ENCODE data around the gene ARF6. TPM values are rescaled to one million over a fixed set of nuclear protein-coding genes. Genes with fewer than 3 reads are reported as not detected.

Gene ARF6
- total and polyA plus RNA-seq, 10 of the 15 experiments (the other 5 are each of a cell fraction or from before 2014, with no cell fraction given), result 46.8 to 128 (median 71.9) TPM

- TF ChIP-seq NRF1 (conservative IDR thresholded peaks at IDR 0.05; ENCODE audit: low read depth, low read length), result no peak
- no peak for TF ChIP-seq IRF4 (IDR thresholded peaks at IDR 0.05; ENCODE audit: low read depth, low read length)
Observed at GRCh38 chr14:49923881-49924280, 31.0 kb downstream of the ARF6 start (continued).

DNA sequence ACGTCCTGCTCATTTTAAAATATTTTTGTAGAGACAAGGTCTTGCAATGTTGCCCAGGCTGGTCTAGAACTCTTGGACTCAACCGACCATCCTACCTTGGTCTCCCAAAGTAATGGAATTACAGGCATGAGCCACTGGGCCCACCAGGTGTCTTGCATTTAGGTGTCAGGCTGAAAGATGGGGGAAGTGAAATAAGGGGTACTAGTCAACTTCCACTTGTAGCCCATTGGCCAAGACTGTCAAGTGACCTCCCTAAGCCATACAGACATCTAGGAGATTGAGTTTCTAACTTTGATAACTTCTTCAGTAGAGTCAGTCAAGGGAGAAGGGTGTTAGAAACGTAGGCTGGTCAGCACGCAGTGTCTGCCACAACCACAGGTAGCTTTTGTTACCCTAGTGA lies 32.0 kb downstream of the ARF6 start:
- no peak for DNase-seq (ENCODE audit: low read depth, low spot score)
- Histone ChIP-seq H3K4me2 (ENCODE audit: control insufficient read depth, insufficient read depth) (no peak overlapping the region), H4K20me1 (ENCODE audit: control insufficient read depth, insufficient read depth) (no peaks in the 10 kb centered on the region), H3K9ac (ENCODE audit: control insufficient read depth, insufficient read depth, low read length) (no peak overlapping the region), H3K4me3 (no peak overlapping the region), H3K27me3 (replicated peaks in 1 of 2; ENCODE audit: control insufficient read depth in 2 of 2, insufficient read depth in 2 of 2, low read length in 1 of 2) (no peaks in the 10 kb centered on the region), H3K9me3 (replicated peaks; ENCODE audit: control insufficient read depth, insufficient read depth, low read length) (no peaks in the 10 kb centered on the region), H3K4me1 (ENCODE audit: control insufficient read depth, insufficient read depth, low read length) (peaks cover 12% of the 10 kb centered on the region), H3K27ac (ENCODE audit: control insufficient read depth, insufficient read depth) (no peak overlapping the region), H3K36me3 (ENCODE audit: control insufficient read depth in 2 of 2, insufficient read depth in 2 of 2, low read length in 1 of 2) (no peaks in the 10 kb centered on the region), H2AFZ (ENCODE audit: control insufficient read depth, low read depth, low read length) (no peak overlapping the region; the same call in 1 of the 2 replicates), H3K79me2 (ENCODE audit: control insufficient read depth, insufficient read depth, low read length) (no peaks in the 10 kb centered on the region)
- ChIA-PET SMC1A (ENCODE audit: uncharacterized antibody, unreplicated experiment) (interaction anchor here (1.0 to 2.2 kb wide), 2 partner anchors 36 to 113 kb away, joined by 3 to 7 read pairs; no protein-coding TSS in a partner anchor), CTCF (no interaction called here), POLR2A (no interaction called here), RAD21 (ENCODE audit: unreplicated experiment) (no interaction called here)
- WGBS (ENCODE audit: insufficient coverage, insufficient replicate concordance, low lambda C conversion rate, missing lambda C conversion rate), result 89% methylated on average over 4 of the region's 4 CpGs
- in situ Hi-C loops (cut with MboI) (no loop called here), intact Hi-C loops (cut with micrococcal nuclease; ENCODE audit: unreplicated experiment) (no loop called here)
- peak; percentile 32 for ATAC-seq
- TF ChIP-seq NFYB (IDR thresholded peaks at IDR 0.05; ENCODE audit: insufficient read depth, low read depth, low read length), result peak; percentile 82
- no peak for TF ChIP-seq KLF5 (IDR thresholded peaks at IDR 0.05; ENCODE audit: partially characterized antibody)
- TF ChIP-seq PML (IDR thresholded peaks at IDR 0.05; ENCODE audit: low read length), result no peak
- 0 out of 2 replicates have a peak, but pooled peaks have one; percentile 15 for TF ChIP-seq TCF12 (IDR thresholded peaks at IDR 0.05; ENCODE audit: low read depth, low read length)
- BruUV-seq (replicated peaks), result no TSS peak
- no peak for FAIRE-seq

DNA sequence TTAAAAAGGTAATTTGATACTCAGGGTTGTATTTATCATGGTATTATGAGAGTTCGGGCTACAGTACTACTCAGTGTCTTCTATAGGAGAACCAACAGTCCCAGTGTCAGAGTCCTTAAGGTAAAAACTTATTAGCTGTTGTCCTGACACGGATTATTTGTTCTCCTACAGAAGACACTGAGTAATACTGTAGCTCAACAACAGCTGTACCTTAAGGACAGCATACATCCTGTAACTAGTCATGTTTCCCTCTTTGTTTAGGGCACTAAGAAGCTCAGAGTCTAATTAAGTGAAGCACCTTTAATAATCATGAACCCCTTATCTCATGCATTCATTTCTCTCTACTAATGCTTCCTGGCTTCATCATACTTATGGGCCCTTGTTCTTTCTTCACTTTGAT lies 33.9 kb downstream of the ARF6 start:
- no peak overlapping the region for H3K4me2 ChIP-seq (ENCODE audit: control insufficient read depth, insufficient read depth)
- no peak overlapping the region for H3K9ac ChIP-seq (ENCODE audit: control insufficient read depth, insufficient read depth, low read length)
- ATAC-seq (no peak), FAIRE-seq (no peak), DNase-seq (ENCODE audit: low read depth, low spot score) (no peak)
- peaks cover 23% of the 10 kb centered on the region for H3K4me1 ChIP-seq (ENCODE audit: control insufficient read depth, insufficient read depth, low read length)
- H3K36me3 ChIP-seq (ENCODE audit: control insufficient read depth in 2 of 2, insufficient read depth in 2 of 2, low read length in 1 of 2), result no peaks in the 10 kb centered on the region
- H3K27me3 ChIP-seq (replicated peaks in 1 of 2; ENCODE audit: control insufficient read depth in 2 of 2, insufficient read depth in 2 of 2, low read length in 1 of 2), result no peaks in the 10 kb centered on the region
- intact Hi-C loops (cut with micrococcal nuclease; ENCODE audit: unreplicated experiment) (no loop called here), in situ Hi-C loops (cut with MboI) (no loop called here)
- ChIA-PET RAD21 (ENCODE audit: unreplicated experiment) (no interaction called here), SMC1A (ENCODE audit: uncharacterized antibody, unreplicated experiment) (interaction anchor here (0.7 to 0.9 kb wide), 2 partner anchors 11 to 161 kb away, joined by 3 to 5 read pairs; no protein-coding TSS in a partner anchor), CTCF (interaction anchor here (0.7 to 1.0 kb wide), 2 partner anchors 65 to 267 kb away, joined by 3 to 4 read pairs; no protein-coding TSS in a partner anchor), POLR2A (no interaction called here)
- BruUV-seq (replicated peaks), result no TSS peak
- H4K20me1 ChIP-seq (ENCODE audit: control insufficient read depth, insufficient read depth), result no peaks in the 10 kb centered on the region
- H3K27ac ChIP-seq (ENCODE audit: control insufficient read depth, insufficient read depth), result no peak overlapping the region
- H3K4me3 ChIP-seq, result no peak overlapping the region
- H2AFZ ChIP-seq (ENCODE audit: control insufficient read depth, low read depth, low read length), result peak overlapping the region; percentile 23
- 87% methylated on average over 2 of the region's 2 CpGs for WGBS (ENCODE audit: insufficient coverage, insufficient replicate concordance, low lambda C conversion rate, missing lambda C conversion rate)
- H3K9me3 ChIP-seq (replicated peaks; ENCODE audit: control insufficient read depth, insufficient read depth, low read length), result no peaks in the 10 kb centered on the region
- TF ChIP-seq HDAC2 (IDR thresholded peaks at IDR 0.05), result no peak
- no peak for TF ChIP-seq SREBF2 (IDR thresholded peaks at IDR 0.05; ENCODE audit: low read length)
- no peak for TF ChIP-seq BHLHE40 (IDR thresholded peaks at IDR 0.05; ENCODE audit: borderline replicate concordance in 1 of 2, low read depth in 2 of 2, low read length in 1 of 2)
- TF ChIP-seq TAF1 (IDR thresholded peaks at IDR 0.05; ENCODE audit: borderline replicate concordance, low read depth, low read length), result no peak
- no peak for TF ChIP-seq EED (IDR thresholded peaks at IDR 0.05; ENCODE audit: low read depth)
- no peak for TF ChIP-seq RFX5 (IDR thresholded peaks at IDR 0.05; ENCODE audit: low read depth, low read length)
- TF ChIP-seq NFIC (IDR thresholded peaks at IDR 0.05; ENCODE audit: low read depth, low read length), result no peak
- TF ChIP-seq, protein P1, sequence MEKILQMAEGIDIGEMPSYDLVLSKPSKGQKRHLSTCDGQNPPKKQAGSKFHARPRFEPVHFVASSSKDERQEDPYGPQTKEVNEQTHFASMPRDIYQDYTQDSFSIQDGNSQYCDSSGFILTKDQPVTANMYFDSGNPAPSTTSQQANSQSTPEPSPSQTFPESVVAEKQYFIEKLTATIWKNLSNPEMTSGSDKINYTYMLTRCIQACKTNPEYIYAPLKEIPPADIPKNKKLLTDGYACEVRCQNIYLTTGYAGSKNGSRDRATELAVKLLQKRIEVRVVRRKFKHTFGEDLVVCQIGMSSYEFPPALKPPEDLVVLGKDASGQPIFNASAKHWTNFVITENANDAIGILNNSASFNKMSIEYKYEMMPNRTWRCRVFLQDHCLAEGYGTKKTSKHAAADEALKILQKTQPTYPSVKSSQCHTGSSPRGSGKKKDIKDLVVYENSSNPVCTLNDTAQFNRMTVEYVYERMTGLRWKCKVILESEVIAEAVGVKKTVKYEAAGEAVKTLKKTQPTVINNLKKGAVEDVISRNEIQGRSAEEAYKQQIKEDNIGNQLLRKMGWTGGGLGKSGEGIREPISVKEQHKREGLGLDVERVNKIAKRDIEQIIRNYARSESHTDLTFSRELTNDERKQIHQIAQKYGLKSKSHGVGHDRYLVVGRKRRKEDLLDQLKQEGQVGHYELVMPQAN (conservative IDR thresholded peaks at IDR 0.05), result no peak
- TF ChIP-seq ZNF384 (IDR thresholded peaks at IDR 0.05; ENCODE audit: borderline replicate concordance, low read depth, low read length), result no peak
- TF ChIP-seq EGR1 (IDR thresholded peaks at IDR 0.05; ENCODE audit: borderline replicate concordance in 1 of 2, low read depth in 2 of 2, low read length in 2 of 2), result no peak
- no peaks in the 10 kb centered on the region for H3K79me2 ChIP-seq (ENCODE audit: control insufficient read depth, insufficient read depth, low read length)
